ENCODE data around the gene MBLAC1.

GRCh38 chr7:100157069-100157333 is 30.2 kb downstream of the MBLAC1 start:
- TF ChIP-seq CTCF (IDR thresholded peaks at IDR 0.05; ENCODE audit: low read depth, low read length) (no peak), EZH2phosphoT487 (IDR thresholded peaks at IDR 0.05; ENCODE audit: low read depth) (no peak)
